ENCODE measurements around the gene DUSP22.

Gene DUSP22

GRCh38 chr6:293193-294174, 1.2 kb downstream of the DUSP22 start:
- peak; percentile 18 for DNase-seq
- in situ Hi-C loops (cut with HindIII; ENCODE audit: low pct_ligation_motif_present, low pct_unique_long_range_greater_than_20kb, low sequenced_read_pairs): no loop called here

DNA sequence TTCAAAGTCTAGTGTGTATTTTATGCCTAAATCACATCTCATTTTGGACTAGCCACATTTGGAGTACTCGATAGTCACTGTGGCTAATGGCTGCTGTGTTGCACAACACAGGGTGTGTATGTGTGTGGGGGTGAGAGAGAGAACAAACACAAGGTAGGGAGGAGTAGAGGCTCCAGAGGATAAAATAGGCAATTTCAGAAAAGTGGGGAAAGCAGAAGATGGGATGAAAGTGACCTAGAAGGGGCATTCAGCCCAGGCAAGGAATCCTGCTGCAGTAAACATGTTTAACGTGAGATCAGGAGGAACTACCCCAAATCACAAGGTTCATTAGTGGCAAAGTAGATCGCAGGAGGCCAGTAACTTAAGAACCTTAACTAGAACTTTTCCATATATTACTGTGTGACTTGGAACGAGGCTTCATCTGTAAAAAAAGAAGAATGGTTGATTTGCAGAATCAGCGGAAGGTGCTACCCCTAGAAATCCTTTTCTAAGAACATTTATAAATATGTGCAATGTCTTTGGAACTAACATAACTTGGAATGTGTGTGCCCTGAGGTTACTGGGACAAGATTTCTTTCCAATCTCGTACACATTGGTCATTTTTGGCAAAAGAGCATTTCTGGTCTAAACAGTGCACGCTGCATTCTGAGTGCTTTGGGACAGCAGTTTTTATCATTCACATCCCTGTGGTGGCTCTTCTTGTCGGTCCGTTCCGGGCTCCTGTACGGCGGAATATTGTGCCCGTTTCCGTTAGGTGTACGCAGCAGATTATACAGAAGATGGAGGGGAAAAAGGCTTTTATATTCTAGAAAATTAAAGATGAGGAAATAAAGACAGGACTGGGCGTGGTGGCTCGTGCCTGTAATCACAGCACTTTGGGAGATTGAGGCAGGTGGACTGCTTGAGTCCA, 2.6 kb downstream of the DUSP22 start:
- no peak for DNase-seq
- in situ Hi-C loops (cut with HindIII; ENCODE audit: low pct_ligation_motif_present, low pct_unique_long_range_greater_than_20kb, low sequenced_read_pairs): no loop called here

- in situ Hi-C loops (cut with HindIII; ENCODE audit: low pct_ligation_motif_present, low pct_unique_long_range_greater_than_20kb, low sequenced_read_pairs): no loop called here
- no peak for DNase-seq
These were observed 4.2 kb downstream of the DUSP22 start for GRCh38 chr6:296151-297122.

DNA sequence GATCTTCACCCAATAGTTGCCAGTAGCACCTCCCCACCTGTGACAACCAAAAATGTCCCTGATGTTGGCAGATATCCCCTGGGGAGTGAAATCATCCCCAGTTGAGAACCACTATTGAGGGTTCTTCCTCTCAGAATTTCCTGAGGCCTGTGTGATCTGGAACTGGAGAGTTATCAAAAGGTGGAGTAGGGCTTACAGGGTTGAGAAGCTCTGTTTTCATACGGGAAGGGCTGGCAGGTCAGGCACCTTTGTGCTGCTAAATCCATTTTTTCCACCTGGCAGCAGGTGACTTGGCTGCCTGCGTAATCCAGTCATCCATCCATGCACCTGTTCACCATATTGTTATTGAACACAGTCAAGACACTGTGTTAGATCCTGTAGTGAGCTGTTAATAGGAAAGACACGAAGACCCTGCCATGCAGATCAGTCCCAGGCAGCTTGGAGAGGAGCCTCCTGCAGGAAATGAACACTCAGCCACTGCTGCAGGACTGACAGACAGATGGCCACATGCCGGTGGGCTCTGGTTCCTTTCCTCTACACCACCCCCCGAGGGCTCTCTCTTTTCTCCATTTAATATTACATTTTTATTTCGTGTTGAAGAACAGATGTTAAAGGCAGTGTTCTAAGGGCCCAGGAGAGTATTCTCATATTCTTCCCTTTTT, 5.4 kb downstream of the DUSP22 start:
- DNase-seq: no peak
- in situ Hi-C loops (cut with HindIII; ENCODE audit: low pct_ligation_motif_present, low pct_unique_long_range_greater_than_20kb, low sequenced_read_pairs): no loop called here

DNA sequence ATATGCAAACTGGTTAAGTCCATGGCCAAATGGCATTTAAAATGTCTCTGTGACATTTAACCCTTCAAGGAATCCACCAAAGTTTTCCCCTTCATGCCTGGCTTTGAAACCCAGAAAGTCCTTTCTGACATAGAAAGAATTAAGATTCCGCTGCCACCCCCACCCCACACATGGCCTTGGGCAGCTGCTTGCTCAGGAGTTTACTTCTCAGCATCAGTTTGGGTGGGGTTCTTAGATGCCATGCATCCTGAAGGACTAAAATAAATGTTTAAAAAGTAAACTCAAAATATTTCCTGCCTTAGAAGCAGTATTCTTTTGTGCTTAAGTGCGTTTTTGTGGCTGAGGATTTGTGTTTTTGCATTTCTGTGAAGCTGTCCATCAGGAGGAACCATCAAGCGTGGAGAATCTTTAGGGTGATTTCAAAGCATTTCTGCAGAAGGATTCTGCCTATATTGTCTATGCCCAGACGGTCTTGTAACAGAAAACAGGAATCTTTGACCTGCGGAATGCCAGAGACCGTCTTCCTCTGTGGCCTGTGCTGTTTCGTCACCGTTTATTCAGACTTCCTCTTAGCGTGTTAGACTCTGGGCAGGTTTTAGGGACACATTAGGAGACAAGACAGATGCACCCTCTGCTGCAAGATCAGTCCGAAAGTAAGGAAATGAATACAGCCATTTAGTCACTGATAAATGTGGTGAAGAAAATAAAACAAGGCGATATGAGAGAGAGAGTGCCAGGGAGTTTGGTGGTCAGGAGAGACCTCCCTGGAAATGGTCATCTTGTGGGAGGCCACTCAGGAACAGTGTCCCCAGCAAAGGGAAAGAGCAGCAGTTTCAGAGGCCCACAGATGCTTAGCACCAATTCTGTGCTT, 6.2 kb downstream of the DUSP22 start:
- no peak for DNase-seq
- in situ Hi-C loops (cut with HindIII; ENCODE audit: low pct_ligation_motif_present, low pct_unique_long_range_greater_than_20kb, low sequenced_read_pairs): no loop called here

- no peak for DNase-seq
- in situ Hi-C loops (cut with HindIII; ENCODE audit: low pct_ligation_motif_present, low pct_unique_long_range_greater_than_20kb, low sequenced_read_pairs): no loop called here
These were observed 7.1 kb downstream of the DUSP22 start for GRCh38 chr6:299104-299980.

- in situ Hi-C loops (cut with HindIII; ENCODE audit: low pct_ligation_motif_present, low pct_unique_long_range_greater_than_20kb, low sequenced_read_pairs): no loop called here
- no peak for DNase-seq
These were observed 7.7 kb downstream of the DUSP22 start for GRCh38 chr6:300026-300425.

DNA sequence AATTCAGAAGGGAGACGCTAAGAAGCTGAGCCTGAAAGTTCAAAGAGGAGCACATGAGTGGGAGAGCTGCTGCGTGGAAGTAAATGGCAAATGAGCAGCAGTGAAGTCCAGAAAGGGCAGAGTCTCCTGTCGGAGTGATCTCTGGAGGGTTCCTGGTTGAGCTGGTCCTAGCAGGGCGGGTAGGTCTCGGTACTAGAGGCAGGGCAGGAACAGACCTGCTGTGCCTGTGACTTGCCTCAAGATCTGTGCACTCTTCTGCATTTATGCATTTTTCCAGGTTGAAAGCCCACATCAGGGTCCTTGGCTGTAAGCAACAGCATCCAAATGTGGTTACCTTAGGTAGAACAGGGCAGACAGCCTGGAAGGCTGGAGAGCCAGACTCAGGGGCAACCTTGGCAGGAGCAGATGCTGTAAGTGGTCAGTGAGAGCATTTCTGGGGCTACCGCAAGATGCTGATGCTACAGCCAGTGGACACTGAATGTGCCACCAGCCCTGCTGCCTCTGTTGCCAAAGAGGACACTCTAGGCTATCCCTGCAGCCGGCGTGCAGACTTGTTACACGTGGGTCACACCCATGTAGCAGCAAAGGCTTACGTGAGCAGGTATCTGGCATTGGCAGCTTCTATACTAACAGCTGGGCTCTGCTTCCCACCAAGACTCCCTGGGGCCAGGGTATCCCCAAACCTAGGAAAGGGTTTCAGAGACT, 8.4 kb downstream of the DUSP22 start:
- DNase-seq: no peak
- in situ Hi-C loops (cut with HindIII; ENCODE audit: low pct_ligation_motif_present, low pct_unique_long_range_greater_than_20kb, low sequenced_read_pairs): no loop called here

GRCh38 chr6:301526-301925, 9.2 kb downstream of the DUSP22 start:
- in situ Hi-C loops (cut with HindIII; ENCODE audit: low pct_ligation_motif_present, low pct_unique_long_range_greater_than_20kb, low sequenced_read_pairs): no loop called here
- no peak for DNase-seq

DNA sequence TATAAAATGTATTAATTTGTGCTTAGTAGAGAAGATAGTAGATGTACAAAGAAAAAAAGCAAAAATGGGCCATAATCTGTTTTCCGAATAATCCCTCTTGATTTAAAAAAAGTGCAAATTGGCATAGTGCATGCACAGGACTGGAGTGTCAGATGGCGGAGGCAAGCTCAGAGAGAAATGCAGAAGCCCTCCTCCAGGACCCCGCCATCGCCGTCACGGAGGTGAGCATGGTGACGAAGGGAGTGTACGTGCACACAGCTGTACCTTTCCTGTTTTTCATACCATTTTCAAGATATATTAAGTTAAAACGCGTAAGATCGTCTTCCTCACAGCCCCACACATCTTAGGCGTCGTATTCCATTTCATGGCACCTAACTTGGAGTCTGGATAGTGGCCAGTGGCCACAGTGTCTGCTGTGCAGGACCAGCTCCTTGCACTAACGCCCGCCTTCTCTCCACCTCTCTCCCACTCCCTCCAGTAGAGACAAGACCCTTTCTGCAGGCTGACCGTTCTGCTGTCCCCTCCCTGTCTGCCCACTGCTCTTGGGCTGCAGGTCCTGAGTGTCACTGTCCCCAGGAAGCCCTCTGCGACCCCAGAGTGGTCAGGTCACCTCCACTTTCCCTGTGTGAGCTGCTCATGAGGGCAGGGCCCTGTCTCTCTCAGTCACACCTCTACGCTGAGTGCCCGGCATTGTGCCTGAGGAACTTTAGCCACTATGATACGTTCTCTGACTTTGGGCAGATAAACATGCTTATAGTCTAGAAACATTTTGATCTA, 9.8 kb downstream of the DUSP22 start:
- in situ Hi-C loops (cut with HindIII; ENCODE audit: low pct_ligation_motif_present, low pct_unique_long_range_greater_than_20kb, low sequenced_read_pairs): no loop called here
- DNase-seq: no peak

- no peak for DNase-seq
- in situ Hi-C loops (cut with HindIII; ENCODE audit: low pct_ligation_motif_present, low pct_unique_long_range_greater_than_20kb, low sequenced_read_pairs): no loop called here
These were observed 10.5 kb downstream of the DUSP22 start for GRCh38 chr6:302760-303159.

- no peak for DNase-seq
- in situ Hi-C loops (cut with HindIII; ENCODE audit: low pct_ligation_motif_present, low pct_unique_long_range_greater_than_20kb, low sequenced_read_pairs): no loop called here
These were observed 11.0 kb downstream of the DUSP22 start for GRCh38 chr6:303263-303662.

GRCh38 chr6:303948-304558, 11.8 kb downstream of the DUSP22 start:
- in situ Hi-C loops (cut with HindIII; ENCODE audit: low pct_ligation_motif_present, low pct_unique_long_range_greater_than_20kb, low sequenced_read_pairs): no loop called here
- no peak for DNase-seq

GRCh38 chr6:304833-305370, 12.6 kb downstream of the DUSP22 start:
- in situ Hi-C loops (cut with HindIII; ENCODE audit: low pct_ligation_motif_present, low pct_unique_long_range_greater_than_20kb, low sequenced_read_pairs): no loop called here
- DNase-seq: no peak
